Karpas-422 (cell line): ENCODE data around the gene THBS3. TPM values are rescaled to one million over a fixed set of nuclear protein-coding genes. Genes with fewer than 3 reads are reported as not detected.
A peak's percentile ranks its signal among the peaks of the same experiment; 100 is the strongest.
"Not testable (repeated sequence)": the region's sequence is repeated elsewhere in the genome, so short reads cannot be mapped to it uniquely, and the experiment has no call there.

ENCODE experiments used
- DNase-seq: peaks from one replicate; pipeline ENCODE4 v3.0.0-alpha.2; 2015
- H2AFZ ChIP-seq: fragments of 200-600 bp; sonication (generic); 2 replicates; pipeline ENCODE4 v1.6.1; 2014; ENCODE audit warnings: antibody characterized with exemption, low read length, mixed read lengths
- H3K27ac ChIP-seq: fragments of 200-600 bp; sonication (generic); 2 replicates; pipeline ENCODE4 v1.5.1; 2014; ENCODE audit warnings: mild to moderate bottlenecking, low read length, moderate library complexity
- H3K27me3 ChIP-seq: fragments of 200-600 bp; sonication (generic); 2 replicates; pipeline ENCODE4 v1.6.1; 2014; ENCODE audit warnings: low read length, mixed read lengths
- H3K36me3 ChIP-seq: fragments of 200-600 bp; sonication (generic); 2 replicates; pipeline ENCODE4 v1.6.1; 2014; ENCODE audit warnings: low read length, mixed read lengths; ENCODE audit not compliant: insufficient read depth
- H3K4me1 ChIP-seq: fragments of 200-600 bp; sonication (generic); 2 replicates; pipeline ENCODE4 v1.6.1; 2014; ENCODE audit warnings: mild to moderate bottlenecking, low read length, mixed read lengths
- H3K4me2 ChIP-seq: fragments of 200-600 bp; sonication (generic); 2 replicates; pipeline ENCODE4 v1.6.1; 2014; ENCODE audit warnings: low read length, low read depth, mild to moderate bottlenecking; ENCODE audit not compliant: poor library complexity, severe bottlenecking
- H3K4me3 ChIP-seq: fragments of 200-600 bp; sonication (generic); 2 replicates; pipeline ENCODE4 v1.5.1; 2014; ENCODE audit warnings: mild to moderate bottlenecking, antibody characterized with exemption, low read length, mixed read lengths
- H3K79me2 ChIP-seq: fragments of 200-600 bp; sonication (generic); 2 replicates; pipeline ENCODE4 v1.6.1; 2014; ENCODE audit warnings: mild to moderate bottlenecking, low read length, mixed read lengths
- H3K9ac ChIP-seq: fragments of 200-600 bp; sonication (generic); 2 replicates; pipeline ENCODE4 v1.6.0; 2014; ENCODE audit warnings: low read length
- H3K9me2 ChIP-seq: fragments of 200-600 bp; sonication (generic), shearing (Covaris generic); replicated peaks from 2 replicates; pipeline ENCODE4 v1.6.0; 2014; ENCODE audit warnings: mild to moderate bottlenecking, low read length, moderate library complexity; ENCODE audit not compliant: insufficient read depth
- H3K9me3 ChIP-seq: fragments of 300-700, 200-600 bp; sonication (generic); 2 replicates; pipeline ENCODE4 v1.6.1; 2014; ENCODE audit warnings: low read length, mixed read lengths
- H4K20me1 ChIP-seq: fragments of 200-600 bp; sonication (generic); 2 replicates; pipeline ENCODE4 v1.6.1; 2014; ENCODE audit warnings: mild to moderate bottlenecking, antibody characterized with exemption, low read length, low read depth; ENCODE audit not compliant: insufficient read depth
- total RNA-seq: library from RNA; depleted of rRNA; stranded (reverse); fragments of >200 nt; shearing (Covaris generic); gene quantifications from 2 replicates; pipeline ENCODE4 v1.2.3, GENCODE V29; 2014; ENCODE audit warnings: low replicate concordance

Gene THBS3
- total RNA-seq, 1 experiment from 2014 or later: 11.9 TPM

- peak overlapping the region; percentile 95 for H3K4me2 ChIP-seq
- no peaks in the 10 kb centered on the region for H3K9me2 ChIP-seq
These were observed 20.4 kb upstream of the THBS3 start for GRCh38 chr1:155228096-155228427.

DNA sequence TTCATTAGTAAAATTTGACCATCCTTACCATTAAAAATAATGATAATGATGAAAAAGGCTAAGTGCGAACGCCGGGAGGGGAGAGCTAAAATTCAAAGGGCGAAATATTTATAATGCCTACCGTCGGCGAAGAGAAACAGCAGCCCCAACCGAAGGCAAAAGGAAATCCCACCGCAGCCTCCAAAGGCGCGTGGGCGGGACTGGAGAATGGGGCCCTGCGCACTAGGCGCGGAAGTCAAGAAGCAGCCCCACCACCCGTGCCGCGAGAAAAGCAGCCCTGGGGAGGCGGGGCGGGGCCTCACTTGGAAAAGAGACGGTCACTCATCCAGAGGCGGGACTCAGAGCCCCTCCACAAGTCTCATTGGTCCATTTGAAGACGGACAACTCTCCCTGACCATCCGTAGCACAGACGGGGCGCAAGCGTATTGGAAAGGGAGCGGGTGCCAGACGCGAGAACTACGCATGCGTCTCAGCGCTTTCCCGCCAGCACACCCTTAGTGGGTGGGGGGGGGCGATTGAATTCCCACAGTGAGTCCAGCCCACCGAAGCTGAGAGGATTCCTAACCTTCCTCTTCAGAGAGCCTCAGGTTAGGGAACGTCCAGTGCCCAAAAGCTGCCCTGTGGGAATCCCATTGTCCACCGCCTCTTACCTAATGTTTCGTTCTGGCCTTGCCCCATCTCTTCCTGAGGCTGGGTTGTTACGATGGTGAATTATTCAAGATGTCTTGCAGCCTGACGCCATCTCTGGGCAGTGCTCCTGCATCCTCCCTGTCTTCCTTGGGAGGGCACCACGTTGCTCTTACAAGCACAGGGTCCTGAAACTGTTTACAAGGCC lies 19.8 kb upstream of the THBS3 start:
- Histone ChIP-seq H3K27ac (peak overlapping the region; percentile 92), H3K9me2 (no peaks in the 10 kb centered on the region), H3K36me3 (no peaks in the 10 kb centered on the region), H3K79me2 (peaks cover 18% of the 10 kb centered on the region), H3K27me3 (no peaks in the 10 kb centered on the region), H3K4me2 (peak overlapping the region; percentile 95), H4K20me1 (no peaks in the 10 kb centered on the region), H2AFZ (peak overlapping the region; percentile 10; the same call in 1 of the 2 replicates), H3K4me3 (peak overlapping the region; percentile 85), H3K9me3 (no peaks in the 10 kb centered on the region), H3K9ac (peak overlapping the region; percentile 93), H3K4me1 (peaks cover 47% of the 10 kb centered on the region)
- DNase-seq: peak; percentile 99

More at GRCh38 chr1:155228096-155228427, 20.4 kb upstream of the THBS3 start:
- Histone ChIP-seq H3K36me3 (no peaks in the 10 kb centered on the region), H3K27ac (peak overlapping the region; percentile 61; the same call in 1 of the 2 replicates), H3K9me3 (no peaks in the 10 kb centered on the region), H3K4me3 (peak overlapping the region; percentile 66), H3K9ac (peak overlapping the region; percentile 79), H3K79me2 (peaks cover 18% of the 10 kb centered on the region), H4K20me1 (no peaks in the 10 kb centered on the region), H3K4me1 (peaks cover 42% of the 10 kb centered on the region), H3K27me3 (no peaks in the 10 kb centered on the region), H2AFZ (peak overlapping the region; percentile 10; the same call in 1 of the 2 replicates)
- no peak for DNase-seq

- no peaks in the 10 kb centered on the region for H3K27me3 ChIP-seq
- peak; percentile 79 for DNase-seq
- peaks cover 18% of the 10 kb centered on the region for H3K79me2 ChIP-seq
- peak overlapping the region; percentile 85 for H3K4me3 ChIP-seq
- peak overlapping the region; percentile 93 for H3K9ac ChIP-seq
- peak overlapping the region; percentile 92 for H3K27ac ChIP-seq
- H2AFZ ChIP-seq: no peak overlapping the region
- H4K20me1 ChIP-seq: no peaks in the 10 kb centered on the region
- H3K4me1 ChIP-seq: peaks cover 49% of the 10 kb centered on the region
- H3K4me2 ChIP-seq: peak overlapping the region; percentile 95
- no peaks in the 10 kb centered on the region for H3K9me3 ChIP-seq
- H3K36me3 ChIP-seq: no peaks in the 10 kb centered on the region
- no peaks in the 10 kb centered on the region for H3K9me2 ChIP-seq
These were observed 19.2 kb upstream of the THBS3 start for GRCh38 chr1:155226910-155227260.

- Histone ChIP-seq H3K4me1 (peaks cover 49% of the 10 kb centered on the region), H3K9me2 (no peaks in the 10 kb centered on the region), H2AFZ (no peak overlapping the region), H3K9ac (peak overlapping the region; percentile 93), H3K9me3 (no peaks in the 10 kb centered on the region), H3K36me3 (no peaks in the 10 kb centered on the region), H3K4me3 (peak overlapping the region; percentile 85), H4K20me1 (no peaks in the 10 kb centered on the region), H3K4me2 (peak overlapping the region; percentile 95), H3K27ac (peak overlapping the region; percentile 92), H3K79me2 (peaks cover 18% of the 10 kb centered on the region), H3K27me3 (no peaks in the 10 kb centered on the region)
- DNase-seq: peak; percentile 94
These were observed 18.7 kb upstream of the THBS3 start for GRCh38 chr1:155226188-155226909.

DNA sequence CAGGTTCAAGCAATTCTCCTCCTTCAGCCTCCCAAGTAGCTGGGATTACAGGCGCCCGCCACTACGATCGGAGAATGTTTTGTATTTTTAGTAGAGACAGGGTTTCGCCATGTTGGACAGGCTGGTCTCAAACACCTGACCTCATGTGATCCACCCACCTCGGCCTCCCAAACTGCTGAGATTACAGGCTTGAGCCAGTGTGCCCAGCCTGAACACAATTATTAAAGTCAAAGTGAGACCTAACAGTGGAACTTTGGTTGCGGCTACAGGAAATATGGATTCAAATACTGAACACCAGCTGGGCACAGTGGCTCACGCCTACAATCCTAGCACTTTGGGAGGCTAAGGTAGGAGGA lies 17.7 kb upstream of the THBS3 start:
- H3K27me3 ChIP-seq, H2AFZ ChIP-seq, DNase-seq, H3K9me2 ChIP-seq, H4K20me1 ChIP-seq, H3K9me3 ChIP-seq, H3K36me3 ChIP-seq: not testable (repeated sequence)
- Histone ChIP-seq H3K79me2 (peaks cover 18% of the 10 kb centered on the region), H3K9ac (peak overlapping the region; percentile 93), H3K4me2 (peak overlapping the region; percentile 95), H3K27ac (peak overlapping the region; percentile 92), H3K4me1 (peaks cover 49% of the 10 kb centered on the region), H3K4me3 (peak overlapping the region; percentile 85; the same call in 1 of the 2 replicates)

- no peaks in the 10 kb centered on the region for H3K9me3 ChIP-seq
- peaks cover 18% of the 10 kb centered on the region for H3K79me2 ChIP-seq
- H3K27ac ChIP-seq: peak overlapping the region; percentile 92
- peak overlapping the region; percentile 95 for H3K4me2 ChIP-seq
- H3K4me1 ChIP-seq: peaks cover 50% of the 10 kb centered on the region
- H3K4me3 ChIP-seq: peak overlapping the region; percentile 33; the same call in 1 of the 2 replicates
- DNase-seq: peak; percentile 72
- H4K20me1 ChIP-seq: no peaks in the 10 kb centered on the region
- H3K9me2 ChIP-seq: no peaks in the 10 kb centered on the region
- no peak overlapping the region for H2AFZ ChIP-seq
- H3K36me3 ChIP-seq: no peaks in the 10 kb centered on the region
- H3K27me3 ChIP-seq: no peaks in the 10 kb centered on the region
- H3K9ac ChIP-seq: peak overlapping the region; percentile 40
These were observed 15.3 kb upstream of the THBS3 start for GRCh38 chr1:155223047-155223446.

DNA sequence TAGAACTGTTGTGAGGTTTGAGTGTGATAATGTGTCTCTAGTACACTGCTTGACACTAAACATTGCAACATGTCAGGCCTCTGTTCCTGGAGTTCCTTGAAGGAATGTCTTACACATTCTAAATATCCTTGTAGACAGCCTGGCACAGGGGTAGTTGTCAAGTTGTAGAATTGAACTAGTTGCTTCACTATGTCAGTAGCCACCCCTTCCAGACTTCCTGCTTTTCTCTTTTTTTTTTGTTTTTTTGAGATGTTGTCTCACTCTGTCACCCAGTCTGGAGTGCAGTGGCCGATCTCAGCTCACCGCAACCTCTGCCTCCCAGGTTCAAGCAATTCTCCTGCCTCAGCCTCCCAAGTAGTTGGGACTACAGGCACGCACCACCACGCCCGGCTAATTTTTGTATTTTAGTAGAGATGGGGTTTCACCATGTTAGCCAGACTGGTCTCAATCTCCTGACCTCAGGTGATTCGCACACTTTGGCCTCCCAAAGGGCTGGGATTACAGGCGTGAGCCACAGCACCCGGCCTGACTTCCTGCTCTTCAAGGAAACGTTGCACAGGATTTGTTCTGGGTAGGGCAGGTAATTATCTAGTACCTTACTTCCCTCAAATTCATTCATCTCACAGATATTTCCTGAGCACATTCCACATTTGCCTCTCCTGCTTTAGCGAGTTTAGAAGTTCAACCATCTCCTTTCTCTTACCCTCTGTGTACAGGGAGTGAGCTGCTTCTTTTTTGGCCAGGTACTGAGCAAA lies 12.7 kb upstream of the THBS3 start:
- not testable (repeated sequence) for H4K20me1 ChIP-seq, H3K79me2 ChIP-seq, H3K4me2 ChIP-seq, H3K9ac ChIP-seq, H3K27me3 ChIP-seq, H2AFZ ChIP-seq, H3K36me3 ChIP-seq, H3K4me3 ChIP-seq, H3K9me3 ChIP-seq, H3K9me2 ChIP-seq, H3K27ac ChIP-seq, DNase-seq
- peaks cover 34% of the 10 kb centered on the region for H3K4me1 ChIP-seq

GRCh38 chr1:155219592-155220031 lies 11.9 kb upstream of the THBS3 start:
- Histone ChIP-seq H3K4me2 (no peak overlapping the region), H3K9ac (no peak overlapping the region)

More at GRCh38 chr1:155219592-155220031, 11.9 kb upstream of the THBS3 start:
- H3K27ac ChIP-seq: no peak overlapping the region
- 0 out of 2 replicates have a peak overlapping the region, but pooled peaks have one; percentile 19 for H2AFZ ChIP-seq
- no peak overlapping the region for H3K4me3 ChIP-seq
- H4K20me1 ChIP-seq: no peaks in the 10 kb centered on the region
- H3K36me3 ChIP-seq: no peaks in the 10 kb centered on the region
- no peaks in the 10 kb centered on the region for H3K9me3 ChIP-seq
- DNase-seq: peak; percentile 61
- H3K4me1 ChIP-seq: peaks cover 26% of the 10 kb centered on the region
- H3K9me2 ChIP-seq: no peaks in the 10 kb centered on the region
- no peaks in the 10 kb centered on the region for H3K79me2 ChIP-seq
- no peaks in the 10 kb centered on the region for H3K27me3 ChIP-seq
